ENCODE data around the gene ITGA11.
"Not testable (repeated sequence)": the region's sequence is repeated elsewhere in the genome, so short reads cannot be mapped to it uniquely, and the experiment has no call there.

The ITGA11 gene

DNA sequence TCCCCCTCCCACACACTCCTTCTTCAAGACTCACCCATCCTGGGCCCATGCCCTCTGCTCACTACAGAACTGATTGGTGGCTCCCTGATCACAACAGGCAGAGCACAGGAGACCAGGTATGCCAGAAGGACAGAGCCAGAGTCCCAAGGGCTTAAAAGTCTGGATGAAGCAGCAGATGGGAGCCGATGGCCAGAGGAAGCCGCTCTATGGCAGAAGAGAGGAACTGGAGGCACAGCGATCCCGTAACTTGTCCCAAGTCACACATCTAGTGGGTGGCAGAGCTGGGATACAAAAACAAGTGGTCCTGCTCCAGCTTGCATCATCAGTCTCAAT is 20.7 kb downstream of the ITGA11 start:
- no peak for DNase-seq (ENCODE audit: low spot score)

DNA sequence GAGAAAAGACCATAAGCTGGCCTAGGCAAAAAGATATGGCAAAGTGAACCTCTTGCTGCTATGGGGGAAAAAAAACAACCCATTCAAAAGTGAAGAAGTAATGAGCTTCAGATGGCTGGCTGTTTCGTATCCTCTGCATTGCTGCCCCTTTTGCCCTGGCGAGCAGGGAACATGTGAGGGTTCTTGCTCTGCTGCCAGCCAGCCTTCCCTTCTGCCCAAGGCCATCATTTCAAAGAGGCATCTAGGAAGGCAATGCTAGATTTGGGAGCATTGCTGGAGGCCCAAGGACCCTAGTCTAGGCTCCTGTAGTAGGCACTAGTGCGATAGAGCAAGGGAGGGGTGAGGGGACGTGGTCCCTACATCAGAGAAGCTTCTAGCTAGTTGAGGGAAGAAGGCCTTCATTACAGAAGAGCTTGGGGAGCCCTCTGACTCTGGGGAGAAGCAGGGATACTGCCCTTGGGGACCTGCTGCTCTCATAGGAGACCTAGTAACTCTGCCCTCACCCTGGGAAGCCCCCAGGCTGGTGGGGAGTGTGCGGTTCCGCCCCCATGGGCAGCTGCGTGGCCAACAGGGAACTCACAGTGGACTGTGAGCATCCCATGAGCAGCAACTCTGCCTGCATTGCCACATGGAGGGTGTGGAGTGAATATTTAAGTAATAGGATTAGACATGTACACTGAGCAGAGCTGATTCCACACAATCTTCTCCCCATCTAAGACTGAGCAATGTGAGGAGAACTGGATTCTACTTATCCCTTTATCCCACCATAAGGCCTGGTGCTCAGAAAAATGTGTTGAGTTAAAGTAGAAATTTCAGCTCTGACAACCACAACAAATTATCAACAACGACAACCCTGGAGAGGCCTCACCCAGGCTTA is 21.3 kb downstream of the ITGA11 start:
- DNase-seq (ENCODE audit: low spot score), result no peak

- no peak for DNase-seq (ENCODE audit: low spot score)
Measured at GRCh38 chr15:68409736-68410370, 22.1 kb downstream of the ITGA11 start.

DNA sequence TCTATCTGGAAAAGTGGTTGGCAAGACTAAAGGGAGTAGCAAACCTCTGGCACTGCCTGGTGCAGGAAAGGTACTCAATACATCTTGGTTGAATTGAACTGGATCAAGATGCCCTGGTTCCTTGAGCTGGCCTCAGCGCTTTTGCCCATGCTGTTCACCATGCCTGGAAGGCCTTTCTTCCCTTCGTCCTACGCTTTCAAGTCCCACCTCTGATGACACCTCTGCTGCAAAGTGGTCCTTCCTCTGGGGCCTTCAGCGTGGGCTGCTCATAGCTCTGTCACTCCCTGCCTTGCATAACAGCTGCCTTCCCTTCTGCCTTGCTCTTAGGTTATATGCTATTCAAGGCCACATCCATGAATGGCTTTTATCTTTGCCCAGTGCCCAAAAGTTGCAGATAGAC is 23.0 kb downstream of the ITGA11 start:
- DNase-seq (ENCODE audit: low spot score), result no peak

GRCh38 chr15:68407886-68408881 is 23.8 kb downstream of the ITGA11 start:
- DNase-seq (ENCODE audit: low spot score), result no peak

DNA sequence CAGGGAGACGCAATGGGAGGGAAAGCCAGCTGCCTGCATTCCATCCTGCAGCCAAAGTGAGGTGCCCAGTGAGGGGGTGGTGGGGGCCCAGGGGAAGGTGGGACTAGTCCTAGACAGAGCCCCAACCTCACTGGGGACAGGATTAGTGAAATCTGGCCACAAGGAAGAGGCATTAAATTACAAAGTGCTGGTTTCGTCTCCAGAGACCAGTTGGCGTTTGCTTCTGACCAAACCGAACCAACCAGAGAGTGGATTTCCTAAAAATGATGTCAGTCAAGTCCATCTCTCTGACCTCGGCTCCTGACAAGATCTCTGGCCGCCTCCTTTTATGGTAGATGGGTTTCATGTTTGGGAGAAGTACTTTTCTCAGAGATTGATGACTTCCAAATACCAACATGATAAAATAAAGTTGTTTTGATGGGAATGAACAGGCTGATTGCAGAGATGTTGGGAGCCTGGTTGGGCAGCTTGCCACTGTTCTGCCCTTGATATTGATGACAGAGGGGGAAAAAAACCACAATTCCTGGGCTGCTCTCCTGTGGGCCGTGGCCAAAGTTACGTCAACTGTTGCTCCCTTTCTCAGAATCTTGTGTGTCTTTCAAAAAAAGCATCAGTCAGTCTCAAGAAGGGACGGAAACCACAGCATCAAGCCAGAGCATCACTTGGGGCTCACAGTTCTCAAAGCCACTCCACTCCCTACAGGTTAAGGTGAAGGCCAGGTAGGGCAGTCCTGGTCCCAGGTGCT is 24.6 kb downstream of the ITGA11 start:
- DNase-seq (ENCODE audit: low spot score), result no peak

DNA sequence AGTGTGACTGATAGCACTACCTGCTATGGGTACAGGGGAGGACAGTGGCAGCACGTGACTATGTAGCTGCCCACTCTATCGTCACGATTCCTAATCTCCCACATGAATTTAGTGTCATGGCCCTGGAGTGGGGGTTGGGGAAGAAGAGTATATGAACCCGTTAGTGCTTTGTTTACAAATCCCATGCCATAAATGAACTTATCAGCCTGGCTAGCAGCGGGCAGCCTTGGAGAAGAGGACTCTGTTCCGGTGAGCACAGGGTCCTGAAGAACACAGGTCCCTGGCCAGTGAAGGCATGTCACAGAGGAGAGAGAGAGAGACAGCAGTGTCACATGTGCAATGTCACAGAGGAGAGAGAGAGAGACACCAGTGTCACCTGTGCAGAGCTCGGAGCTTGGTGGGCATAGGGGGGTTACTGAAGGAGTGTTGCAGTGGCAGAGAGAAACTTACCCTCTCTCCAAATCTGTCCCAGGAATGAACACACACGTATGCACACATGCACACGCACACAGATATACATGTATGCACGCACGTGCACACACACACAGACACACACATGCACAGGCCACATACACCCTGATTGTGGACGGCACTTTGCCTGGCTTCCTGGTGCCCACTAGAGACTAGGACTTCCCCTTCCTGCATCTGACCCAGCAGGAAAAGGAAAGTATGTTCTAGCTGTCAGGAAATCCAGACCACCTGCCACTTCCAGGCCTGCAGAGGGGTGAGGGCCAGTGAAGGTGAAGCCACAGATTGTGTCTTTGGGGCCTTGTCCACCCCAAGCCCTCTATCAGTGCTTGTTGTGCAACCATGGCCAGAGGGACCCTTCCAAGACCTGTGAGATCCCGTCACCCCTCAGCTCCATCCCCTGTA is 26.3 kb downstream of the ITGA11 start:
- no peak for DNase-seq (ENCODE audit: low spot score)

GRCh38 chr15:68404056-68404798 is 27.7 kb downstream of the ITGA11 start:
- no peak for DNase-seq (ENCODE audit: low spot score)

- DNase-seq (ENCODE audit: low spot score), result no peak
Measured at GRCh38 chr15:68403161-68403941, 28.6 kb downstream of the ITGA11 start.

DNA sequence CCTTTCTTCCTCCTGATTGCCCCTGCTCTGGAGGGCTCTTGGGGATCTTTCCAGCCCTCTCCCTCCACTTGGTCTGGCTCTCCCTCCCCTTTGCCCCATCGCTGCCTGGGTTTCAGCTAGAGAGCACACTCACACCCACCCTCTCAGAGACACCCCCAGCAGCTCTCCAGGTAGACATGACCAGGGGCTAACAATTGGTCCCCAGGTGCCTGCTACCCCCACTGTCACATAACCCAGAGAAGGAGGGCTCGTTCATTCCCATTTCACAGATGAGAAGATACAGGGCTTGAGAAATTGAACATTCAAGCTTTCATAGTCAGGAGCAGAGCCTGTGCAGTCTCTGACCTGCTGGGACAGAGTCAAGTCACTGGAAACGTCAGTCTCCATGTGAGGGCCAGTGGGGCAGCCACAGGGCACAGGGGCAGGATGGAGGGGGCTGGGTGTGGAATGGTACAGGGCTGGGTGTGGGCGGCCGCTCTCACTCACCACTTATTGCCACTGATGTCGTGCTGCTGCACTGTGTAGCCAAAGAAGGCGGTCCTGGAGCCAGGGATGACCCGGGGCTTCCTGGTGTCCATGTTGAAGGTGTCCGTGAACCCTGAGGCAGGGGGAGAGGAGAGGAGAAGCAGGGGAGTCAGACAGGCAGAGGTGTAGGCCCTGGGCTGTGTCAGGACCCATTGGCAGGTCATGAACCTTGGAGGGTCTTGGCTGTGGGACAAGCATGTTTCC is 29.4 kb downstream of the ITGA11 start:
- DNase-seq (ENCODE audit: low spot score), result no peak

DNA sequence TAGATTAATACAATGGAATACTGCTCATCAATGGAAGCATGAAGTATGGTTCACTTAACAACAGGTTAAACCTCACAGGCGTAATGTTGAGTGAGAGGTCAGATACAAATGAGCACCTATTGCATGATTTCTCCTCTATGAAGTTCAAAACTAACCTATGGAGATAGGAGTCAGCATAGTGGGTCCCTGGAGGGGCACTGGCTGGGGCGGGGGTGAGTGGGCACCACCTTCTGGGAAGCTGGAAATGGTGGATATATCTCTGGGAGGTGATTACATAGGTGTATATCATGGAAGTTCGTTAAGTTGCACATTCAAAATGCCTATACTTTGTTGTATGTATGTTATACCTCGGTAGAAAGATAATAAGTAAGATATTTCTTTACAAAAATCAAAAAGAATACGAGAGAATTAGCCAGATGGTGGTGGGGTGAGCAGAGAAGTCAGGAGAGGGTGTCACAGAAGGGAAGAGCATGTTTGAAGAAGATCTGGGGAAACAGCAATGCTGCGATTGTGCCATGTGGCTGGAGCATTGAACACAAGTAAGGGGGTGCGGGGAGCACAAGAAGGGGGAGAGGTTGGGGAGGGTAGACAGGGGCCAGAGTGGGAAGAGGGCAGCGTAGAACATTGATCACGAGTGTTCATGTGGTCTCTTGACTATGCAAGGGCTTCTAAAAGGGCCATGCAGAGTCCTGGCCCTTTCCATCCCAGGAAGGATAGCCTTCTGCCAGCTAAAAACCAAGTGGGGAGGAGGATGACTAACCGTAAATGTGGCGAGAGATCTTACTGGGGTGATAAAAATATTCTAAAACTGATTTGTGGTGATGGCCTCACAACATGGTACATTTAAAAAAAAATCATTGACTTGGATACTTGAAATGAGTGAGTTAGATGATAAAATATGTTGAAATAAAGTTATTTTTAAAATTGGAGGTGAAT is 30.2 kb downstream of the ITGA11 start:
- DNase-seq (ENCODE audit: low spot score), result no peak

- no peak for DNase-seq (ENCODE audit: low spot score)
Measured at GRCh38 chr15:68400066-68400456, 31.9 kb downstream of the ITGA11 start.

DNA sequence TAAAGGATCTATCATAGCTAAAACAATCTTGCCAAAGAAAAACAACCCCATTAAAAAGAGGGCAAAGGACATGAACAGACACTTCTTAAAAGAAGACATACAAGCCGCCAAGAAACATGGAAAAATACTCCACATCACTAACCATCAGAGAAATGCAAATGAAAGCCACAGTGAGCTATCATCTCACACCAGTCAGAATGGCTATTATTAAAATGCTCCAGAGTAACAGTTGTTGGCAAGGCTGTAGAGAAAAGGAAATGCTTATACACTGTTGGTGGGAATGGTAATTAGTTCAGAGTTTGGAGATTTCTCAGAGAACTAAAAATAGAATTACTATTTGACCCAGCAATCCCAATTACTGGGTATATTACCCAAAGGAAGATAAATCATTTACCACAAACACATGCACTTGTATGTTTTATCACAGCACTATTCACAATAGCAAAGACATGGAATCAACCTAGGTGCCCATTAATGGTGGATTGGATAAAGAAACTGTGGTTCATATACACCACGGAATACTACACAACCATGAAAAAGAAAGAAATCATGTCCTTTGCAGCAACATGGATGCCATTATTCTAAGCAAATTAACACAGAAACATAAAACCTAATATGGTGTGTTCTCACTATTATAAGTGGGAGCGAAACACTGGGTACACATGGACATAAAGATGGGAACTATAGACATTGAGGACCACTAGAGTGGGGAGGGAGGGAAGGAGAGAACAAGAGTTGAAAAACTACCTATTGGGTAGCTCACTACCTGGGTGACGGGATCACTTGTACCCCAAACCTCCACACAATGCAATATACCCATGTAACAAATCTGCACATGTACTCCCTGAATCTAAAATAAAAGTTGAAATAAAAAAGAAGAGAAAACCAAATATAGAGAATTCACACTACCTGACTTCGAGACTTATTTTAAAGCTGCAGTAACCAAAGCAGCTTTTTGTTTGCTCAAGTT is 32.6 kb downstream of the ITGA11 start:
- no peak for DNase-seq (ENCODE audit: low spot score)

DNA sequence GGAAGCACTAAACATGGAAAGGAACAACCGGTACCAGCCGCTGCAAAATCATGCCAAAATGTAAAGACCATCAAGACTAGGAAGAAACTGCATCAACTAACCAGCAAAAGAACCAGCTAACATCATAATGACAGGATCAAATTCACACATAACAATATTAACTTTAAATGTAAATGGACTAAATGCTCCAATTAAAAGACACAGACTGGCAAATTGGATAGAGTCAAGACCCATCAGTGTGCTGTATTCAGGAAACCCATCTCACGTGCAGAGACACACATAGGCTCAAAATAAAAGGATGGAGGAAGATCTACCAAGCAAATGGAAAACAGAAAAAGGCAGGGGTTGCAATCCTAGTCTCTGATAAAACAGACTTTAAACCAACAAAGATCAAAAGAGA is 34.0 kb downstream of the ITGA11 start:
- not testable (repeated sequence) for DNase-seq (ENCODE audit: low spot score)

DNA sequence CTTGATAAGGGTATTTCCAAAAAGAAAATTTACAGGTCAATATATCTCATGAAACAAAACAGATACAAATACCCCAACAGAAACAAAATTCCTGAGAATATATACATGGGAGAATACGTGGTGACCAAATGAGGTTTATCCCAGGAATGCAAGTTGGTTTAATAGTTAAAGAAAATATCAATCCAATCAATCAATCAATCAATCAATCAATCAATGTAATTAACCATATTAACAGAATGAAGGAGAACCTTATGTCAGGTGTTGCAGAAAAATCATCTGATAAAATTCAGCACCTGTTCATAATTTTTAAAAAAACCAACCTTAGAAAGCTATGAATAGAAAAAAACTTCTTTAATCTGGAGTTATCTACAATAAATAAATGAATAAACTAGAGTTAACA is 35.9 kb downstream of the ITGA11 start:
- no peak for DNase-seq (ENCODE audit: low spot score)

- DNase-seq (ENCODE audit: low spot score), result no peak
Measured at GRCh38 chr15:68391121-68391520, 40.8 kb downstream of the ITGA11 start.
